ENCODE results near the gene KLC1. TPM values are rescaled to one million over a fixed set of nuclear protein-coding genes. Genes with fewer than 3 reads are reported as not detected.

Gene KLC1
- total and polyA plus RNA-seq, 2 donors (not counting 1 experiment from before 2014, with no cell fraction given) = 102 to 243 TPM

DNA sequence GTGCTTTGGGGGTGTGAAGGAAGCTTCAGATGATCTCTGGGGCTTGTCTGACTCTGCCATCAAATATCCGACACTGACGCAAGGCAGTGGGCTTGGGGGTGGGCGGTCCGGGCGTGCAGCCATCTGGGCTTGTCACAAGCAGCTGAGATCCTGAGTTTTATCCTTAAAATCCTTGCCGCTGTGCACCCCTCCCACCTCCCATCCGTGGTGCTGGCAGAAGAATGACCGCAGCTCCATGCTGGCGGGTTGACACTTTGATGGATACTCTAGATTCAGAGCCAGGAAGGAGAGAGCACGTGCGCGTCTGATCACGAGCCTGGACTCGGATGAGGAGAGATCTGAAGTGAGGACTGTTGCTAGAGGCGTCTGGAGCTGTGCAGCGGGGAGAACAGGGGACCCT, 89.6 kb downstream of the KLC1 start:
- no peak overlapping the region for H2AFZ ChIP-seq (ENCODE audit: insufficient read depth, low read depth, low read length, poor library complexity, severe bottlenecking)
- peaks cover 52% of the 10 kb centered on the region for H3K79me2 ChIP-seq (ENCODE audit: control insufficient read depth, insufficient read depth, low read length)
- no peak overlapping the region for H3K9ac ChIP-seq (ENCODE audit: low read length)
- DNase-seq (no peak), ATAC-seq (ENCODE audit: low read depth) (no peak)
- no peaks in the 10 kb centered on the region for H3K9me3 ChIP-seq (ENCODE audit: control extremely low read depth in 1 of 3, control insufficient read depth in 2 of 3, insufficient read depth in 1 of 3, low read length in 2 of 3)
- H3K27me3 ChIP-seq (replicated peaks in 1 of 4; ENCODE audit: control extremely low read depth in 1 of 4, control insufficient read depth in 3 of 4, insufficient read depth in 4 of 4, low read length in 3 of 4) = no peaks in the 10 kb centered on the region
- intact Hi-C loops (cut with micrococcal nuclease) = loop anchor here (5.0 kb wide), 1 partner anchor 1034 kb away; the partner anchor contains the start of gene SIVA1
- H3K4me3 ChIP-seq (ENCODE audit: control extremely low read depth in 1 of 5, extremely low read depth in 1 of 5, insufficient read depth in 1 of 5, low read depth in 2 of 5, low read length in 4 of 5) = no peak overlapping the region
- no peak overlapping the region for H3K4me2 ChIP-seq (replicated peaks; ENCODE audit: low read depth, low read length, poor library complexity, severe bottlenecking)
- H3K36me3 ChIP-seq (replicated peaks in 1 of 2; ENCODE audit: control extremely low read depth in 1 of 2, control insufficient read depth in 1 of 2, extremely low read depth in 1 of 2, insufficient read depth in 2 of 2, low read length in 1 of 2) = no peaks in the 10 kb centered on the region
- TF ChIP-seq, protein P1, sequence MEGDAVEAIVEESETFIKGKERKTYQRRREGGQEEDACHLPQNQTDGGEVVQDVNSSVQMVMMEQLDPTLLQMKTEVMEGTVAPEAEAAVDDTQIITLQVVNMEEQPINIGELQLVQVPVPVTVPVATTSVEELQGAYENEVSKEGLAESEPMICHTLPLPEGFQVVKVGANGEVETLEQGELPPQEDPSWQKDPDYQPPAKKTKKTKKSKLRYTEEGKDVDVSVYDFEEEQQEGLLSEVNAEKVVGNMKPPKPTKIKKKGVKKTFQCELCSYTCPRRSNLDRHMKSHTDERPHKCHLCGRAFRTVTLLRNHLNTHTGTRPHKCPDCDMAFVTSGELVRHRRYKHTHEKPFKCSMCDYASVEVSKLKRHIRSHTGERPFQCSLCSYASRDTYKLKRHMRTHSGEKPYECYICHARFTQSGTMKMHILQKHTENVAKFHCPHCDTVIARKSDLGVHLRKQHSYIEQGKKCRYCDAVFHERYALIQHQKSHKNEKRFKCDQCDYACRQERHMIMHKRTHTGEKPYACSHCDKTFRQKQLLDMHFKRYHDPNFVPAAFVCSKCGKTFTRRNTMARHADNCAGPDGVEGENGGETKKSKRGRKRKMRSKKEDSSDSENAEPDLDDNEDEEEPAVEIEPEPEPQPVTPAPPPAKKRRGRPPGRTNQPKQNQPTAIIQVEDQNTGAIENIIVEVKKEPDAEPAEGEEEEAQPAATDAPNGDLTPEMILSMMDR (IDR thresholded peaks at IDR 0.05) = no peak
- TF ChIP-seq EZH2 (IDR thresholded peaks at IDR 0.05; ENCODE audit: borderline replicate concordance, insufficient read depth, low read depth, low read length, poor library complexity, severe bottlenecking) = no peak
- WGBS (ENCODE audit: insufficient coverage) = 94% methylated on average over 16 of the region's 16 CpGs
- H3K9me3 Mint-ChIP-seq (ENCODE audit: insufficient read depth) = no peaks in the 10 kb centered on the region
- H3K27ac ChIP-seq (ENCODE audit: low read length in 2 of 2) = no peak overlapping the region
- POLR2A ChIA-PET = no interaction called here
- CTCF ChIA-PET = no interaction called here
- no peaks in the 10 kb centered on the region for H3K27me3 Mint-ChIP-seq
- H3K4me1 Mint-ChIP-seq = peaks cover 33% of the 10 kb centered on the region
- H3K4me1 ChIP-seq (ENCODE audit: control insufficient read depth in 2 of 2, insufficient read depth in 2 of 2, low read length in 2 of 2) = peaks cover 15 to 23% of the 10 kb centered on the region in 2 donors
- H3K27ac Mint-ChIP-seq = no peak overlapping the region
- peaks cover 38% of the 10 kb centered on the region for H4K20me1 ChIP-seq (ENCODE audit: control insufficient read depth, insufficient read depth, low read length, poor library complexity, severe bottlenecking)
- no peak overlapping the region for H3K4me3 Mint-ChIP-seq

DNA sequence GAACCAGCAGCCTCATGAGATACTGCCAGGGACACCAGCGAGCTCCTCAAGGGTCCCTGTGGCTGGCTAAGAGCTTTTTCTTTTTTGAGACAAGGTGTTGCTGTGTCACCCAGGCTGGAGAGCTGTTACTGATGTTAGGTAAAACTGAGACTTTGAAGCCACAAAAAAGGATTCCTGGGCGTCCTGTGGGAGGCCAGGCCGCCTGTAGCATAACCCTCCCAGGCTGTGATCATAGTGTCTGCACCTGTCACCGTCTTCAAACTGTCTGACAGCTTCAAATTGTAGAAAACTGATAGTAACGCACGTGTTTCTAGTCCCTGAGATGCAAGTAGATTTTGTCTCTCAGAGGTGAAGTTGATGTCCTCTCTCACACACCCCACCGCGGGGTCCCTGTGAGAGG, 90.7 kb downstream of the KLC1 start:
- no peak overlapping the region for H3K9ac ChIP-seq (ENCODE audit: low read length)
- ATAC-seq (ENCODE audit: low read depth) = no peak
- POLR2A ChIA-PET = no interaction called here

More for the DNA sequence above, 90.7 kb downstream of the KLC1 start:
- Histone ChIP-seq H3K4me1 (ENCODE audit: control insufficient read depth in 2 of 2, insufficient read depth in 2 of 2, low read length in 2 of 2) (peaks cover 7 to 11% of the 10 kb centered on the region in 2 donors), H4K20me1 (ENCODE audit: control insufficient read depth, insufficient read depth, low read length, poor library complexity, severe bottlenecking) (peaks cover 31% of the 10 kb centered on the region), H3K27me3 (replicated peaks in 1 of 4; ENCODE audit: control extremely low read depth in 1 of 4, control insufficient read depth in 3 of 4, insufficient read depth in 4 of 4, low read length in 3 of 4) (no peaks in the 10 kb centered on the region), H3K4me2 (replicated peaks; ENCODE audit: low read depth, low read length, poor library complexity, severe bottlenecking) (no peak overlapping the region), H3K27ac (ENCODE audit: low read length in 2 of 2) (no peak overlapping the region), H3K4me3 (ENCODE audit: control extremely low read depth in 1 of 5, extremely low read depth in 1 of 5, insufficient read depth in 1 of 5, low read depth in 2 of 5, low read length in 4 of 5) (no peak overlapping the region), H3K9me3 (ENCODE audit: control extremely low read depth in 1 of 3, control insufficient read depth in 2 of 3, insufficient read depth in 1 of 3, low read length in 2 of 3) (no peaks in the 10 kb centered on the region), H3K79me2 (ENCODE audit: control insufficient read depth, insufficient read depth, low read length) (peaks cover 41% of the 10 kb centered on the region), H2AFZ (ENCODE audit: insufficient read depth, low read depth, low read length, poor library complexity, severe bottlenecking) (no peak overlapping the region), H3K36me3 (replicated peaks in 1 of 2; ENCODE audit: control extremely low read depth in 1 of 2, control insufficient read depth in 1 of 2, extremely low read depth in 1 of 2, insufficient read depth in 2 of 2, low read length in 1 of 2) (no peaks in the 10 kb centered on the region)
- Mint-ChIP-seq H3K4me1 (peaks cover 27% of the 10 kb centered on the region), H3K9me3 (ENCODE audit: insufficient read depth) (no peaks in the 10 kb centered on the region), H3K27me3 (no peaks in the 10 kb centered on the region), H3K27ac (no peak overlapping the region), H3K4me3 (no peak overlapping the region)
- intact Hi-C loops (cut with micrococcal nuclease) = loop anchor here (5.0 kb wide), 1 partner anchor 1033 kb away; the partner anchor contains the start of gene SIVA1
- DNase-seq = no peak
- WGBS (ENCODE audit: insufficient coverage) = 67% methylated on average over 4 of the region's 8 CpGs
- CTCF ChIA-PET = interaction anchor here (0.9 kb wide), 1 partner anchor 44 kb away, joined by 3 read pairs; no protein-coding TSS in a partner anchor
- TF ChIP-seq, protein P1 (IDR thresholded peaks at IDR 0.05) = no peak
- no peak for TF ChIP-seq EZH2 (IDR thresholded peaks at IDR 0.05; ENCODE audit: borderline replicate concordance, insufficient read depth, low read depth, low read length, poor library complexity, severe bottlenecking)

Measured in B cell (primary cell).